ENCODE results near the gene ST8SIA6.
"Not testable (repeated sequence)": the region's sequence is repeated elsewhere in the genome, so short reads cannot be mapped to it uniquely, and the experiment has no call there.

- TF ChIP-seq CTCF (IDR thresholded peaks at IDR 0.05; ENCODE audit: insufficient read depth, low read length, poor library complexity, severe bottlenecking); EZH2phosphoT487 (conservative IDR thresholded peaks at IDR 0.05; ENCODE audit: low read length): not testable (repeated sequence)
These were observed 44.6 kb upstream of the ST8SIA6 start for GRCh38 chr10:17499014-17499413.

All from SU-DHL-6 (cell line).